DND-41 (cell line): Measurements from ENCODE around the gene UNC13B.

Experiments used
- ATAC-seq: fragments of 200-7000 bp; cut with Tn5 transposase; 3 replicates; pipeline ENCODE4 v1.9.1; 2021; ENCODE audit warnings: low read depth; ENCODE audit not compliant: insufficient read depth
- DNase-seq: peaks from one replicate; pipeline ENCODE4 v3.0.0-alpha.2; 2020
- H2AFZ ChIP-seq: 2 replicates; pipeline ENCODE4 v1.6.0; 2012; ENCODE audit warnings: low read depth, low read length
- H3K27ac ChIP-seq: 2 replicates; pipeline ENCODE4 v1.5.1; 2012; ENCODE audit warnings: low read length, inconsistent platforms
- H3K27me3 ChIP-seq: fragments of 200-600 bp; sonication (generic); 2 replicates; pipeline ENCODE4 v1.6.0; 2012; ENCODE audit warnings: low read length, mild to moderate bottlenecking, inconsistent platforms; ENCODE audit not compliant: insufficient read depth, poor library complexity
- H3K36me3 ChIP-seq: 2 replicates; pipeline ENCODE4 v1.5.1; 2012; ENCODE audit warnings: low read length, inconsistent platforms; ENCODE audit not compliant: insufficient read depth
- H3K4me1 ChIP-seq: 2 replicates; pipeline ENCODE4 v1.5.1; 2012; ENCODE audit warnings: mild to moderate bottlenecking, low read length; ENCODE audit not compliant: insufficient read depth
- H3K4me2 ChIP-seq: 2 replicates; pipeline ENCODE4 v1.6.0; 2012; ENCODE audit warnings: mild to moderate bottlenecking, moderate library complexity, low read length, inconsistent platforms; ENCODE audit not compliant: insufficient read depth
- H3K4me3 ChIP-seq, 2 experiments: fragments of 200-600 bp in 1 of 2; shearing (Covaris generic) in 1 of 2; 2 replicates each; pipeline ENCODE4 v1.5.1; 2012 to 2016; ENCODE audit warnings: inconsistent platforms in 2 of 2, low read length in 2 of 2, mild to moderate bottlenecking in 2 of 2, low read depth in 1 of 2, moderate library complexity in 1 of 2
- H3K79me2 ChIP-seq: 2 replicates; pipeline ENCODE4 v1.6.0; 2012; ENCODE audit warnings: low read length, inconsistent platforms; ENCODE audit not compliant: insufficient read depth
- H3K9ac ChIP-seq: 2 replicates; pipeline ENCODE4 v1.6.0; 2012; ENCODE audit warnings: low read depth, mild to moderate bottlenecking, inconsistent platforms, low read length, moderate library complexity
- H3K9me3 ChIP-seq: 2 replicates; pipeline ENCODE4 v1.5.1; 2012; ENCODE audit warnings: low read length, moderate library complexity, mild to moderate bottlenecking, inconsistent platforms; ENCODE audit not compliant: insufficient read depth, severe bottlenecking
- H4K20me1 ChIP-seq: 2 replicates; pipeline ENCODE4 v1.6.0; 2012; ENCODE audit warnings: low read length; ENCODE audit not compliant: insufficient read depth
- CTCF ChIP-seq: IDR thresholded peaks from 2 replicates; pipeline ENCODE4 v1.5.1; 2012; ENCODE audit warnings: borderline replicate concordance, low read length, moderate library complexity, mild to moderate bottlenecking; ENCODE audit not compliant: poor library complexity, severe bottlenecking; ENCODE audit errors: extremely low read depth
- EZH2 ChIP-seq: IDR thresholded peaks from 3 replicates; pipeline ENCODE4 v1.6.1; 2012; ENCODE audit warnings: borderline replicate concordance, low read depth, mild to moderate bottlenecking, moderate library complexity, low read length, inconsistent platforms; ENCODE audit not compliant: severe bottlenecking

Gene UNC13B

DNA sequence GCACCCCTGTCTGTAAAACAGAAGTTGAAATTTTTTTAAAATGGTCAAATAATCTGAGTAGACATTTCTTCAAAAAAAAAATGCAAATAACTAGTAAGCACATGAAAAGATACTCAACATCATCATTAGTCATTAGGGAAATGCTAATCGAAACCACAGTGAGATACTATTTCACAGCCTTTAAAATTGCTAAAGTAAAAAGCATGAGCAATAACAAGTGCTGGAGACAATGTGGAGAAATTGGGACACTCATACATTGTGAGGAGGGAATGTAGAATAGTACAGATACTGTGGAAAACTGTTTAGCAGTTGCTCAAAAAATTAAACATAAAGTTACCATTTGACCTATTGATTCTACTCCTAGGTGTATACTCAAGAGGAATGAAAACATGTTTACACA, 269.7 kb downstream of the UNC13B start:
- Histone ChIP-seq H3K79me2 (no peaks in the 10 kb centered on the region), H3K4me3 (no peak overlapping the region), H4K20me1 (no peaks in the 10 kb centered on the region), H2AFZ (no peak overlapping the region), H3K9me3 (no peaks in the 10 kb centered on the region), H3K27ac (no peak overlapping the region), H3K4me2 (no peak overlapping the region), H3K9ac (no peak overlapping the region), H3K4me1 (no peaks in the 10 kb centered on the region), H3K36me3 (no peaks in the 10 kb centered on the region), H3K27me3 (peaks cover 19% of the 10 kb centered on the region)
- no peak for TF ChIP-seq CTCF
- no peak for TF ChIP-seq EZH2
- DNase-seq, result no peak
- no peak for ATAC-seq

DNA sequence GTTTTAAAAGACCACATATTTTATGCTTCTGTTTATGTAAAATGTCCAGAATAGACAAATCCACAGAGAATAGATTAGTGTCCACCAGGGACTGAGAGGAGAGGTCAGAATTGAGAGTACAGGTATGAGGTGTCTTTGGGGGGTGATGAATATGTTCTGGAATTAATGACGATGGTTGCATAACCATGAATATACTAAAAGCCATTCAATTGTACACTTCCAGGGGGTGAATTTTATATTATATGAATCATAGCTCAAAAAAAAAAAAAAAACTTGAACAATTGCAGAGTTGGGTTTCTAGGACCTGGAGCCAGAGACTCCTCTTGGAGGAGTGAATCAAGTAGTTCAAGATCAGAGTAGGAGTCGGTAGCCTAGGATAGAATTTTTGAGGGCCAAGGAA, 270.3 kb downstream of the UNC13B start:
- Histone ChIP-seq H3K79me2 (no peaks in the 10 kb centered on the region), H2AFZ (no peak overlapping the region), H3K9me3 (no peaks in the 10 kb centered on the region), H3K27me3 (peaks cover 19% of the 10 kb centered on the region), H3K4me2 (no peak overlapping the region), H4K20me1 (no peaks in the 10 kb centered on the region), H3K4me1 (no peaks in the 10 kb centered on the region), H3K27ac (no peak overlapping the region), H3K9ac (no peak overlapping the region), H3K4me3 (no peak overlapping the region), H3K36me3 (no peaks in the 10 kb centered on the region)
- ATAC-seq (no peak), DNase-seq (no peak)
- TF ChIP-seq CTCF (no peak), EZH2 (no peak)

DNA sequence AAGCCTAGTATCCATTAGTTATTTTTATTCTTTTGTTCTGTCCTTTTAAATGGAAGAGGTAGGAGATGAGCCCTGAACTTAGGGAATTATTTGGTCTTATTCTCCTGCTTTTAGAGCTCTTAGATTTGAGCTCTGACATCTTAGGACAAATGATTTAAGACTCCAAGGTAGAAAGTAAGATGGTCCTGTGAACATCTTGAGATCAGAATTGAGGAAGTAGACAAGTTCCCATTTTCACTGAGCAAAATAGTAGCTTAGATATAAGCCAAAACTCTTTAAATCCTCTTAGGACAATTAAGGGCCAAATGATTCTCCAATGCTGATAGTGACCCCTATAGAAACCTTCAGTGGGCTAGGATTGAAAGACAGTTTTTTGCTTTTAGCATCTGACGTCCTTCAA, 275.1 kb downstream of the UNC13B start:
- Histone ChIP-seq H3K27me3 (peaks cover 25% of the 10 kb centered on the region), H3K4me1 (no peaks in the 10 kb centered on the region), H3K27ac (no peak overlapping the region), H3K4me3 (no peak overlapping the region), H2AFZ (no peak overlapping the region), H3K79me2 (no peaks in the 10 kb centered on the region), H3K36me3 (no peaks in the 10 kb centered on the region), H3K4me2 (no peak overlapping the region), H3K9me3 (no peaks in the 10 kb centered on the region), H3K9ac (no peak overlapping the region), H4K20me1 (no peaks in the 10 kb centered on the region)
- ATAC-seq, result no peak
- DNase-seq, result no peak
- TF ChIP-seq EZH2, result no peak
- no peak for TF ChIP-seq CTCF

DNA sequence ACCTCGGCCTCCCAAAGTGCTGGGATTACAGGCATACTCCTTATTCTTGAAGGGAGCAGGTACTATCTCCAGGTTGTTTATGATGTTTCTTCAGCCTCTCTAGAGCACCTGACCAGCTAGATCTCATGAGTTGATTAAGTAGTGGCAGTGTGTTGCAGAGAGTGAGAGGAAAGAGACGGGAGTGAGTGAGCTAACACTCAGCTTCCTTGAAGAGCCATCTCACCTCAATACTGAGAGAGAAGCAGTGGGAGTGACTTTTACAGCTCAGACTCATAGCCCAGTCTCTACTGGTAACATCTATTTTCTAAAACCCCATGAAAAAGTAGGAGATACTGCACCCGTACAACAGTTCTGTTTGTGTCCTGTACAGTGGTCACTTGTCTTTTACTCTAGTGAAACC, 284.2 kb downstream of the UNC13B start:
- no peak for DNase-seq
- TF ChIP-seq CTCF (no peak), EZH2 (no peak)
- Histone ChIP-seq H3K27me3 (peaks cover 17% of the 10 kb centered on the region), H3K4me1 (no peaks in the 10 kb centered on the region), H2AFZ (no peak overlapping the region), H3K4me2 (no peak overlapping the region), H3K4me3 (no peak overlapping the region), H3K36me3 (no peaks in the 10 kb centered on the region), H3K9ac (no peak overlapping the region), H3K9me3 (no peaks in the 10 kb centered on the region), H3K79me2 (no peaks in the 10 kb centered on the region), H4K20me1 (no peaks in the 10 kb centered on the region), H3K27ac (no peak overlapping the region)
- no peak for ATAC-seq
